OCI-LY1 (cell line): ENCODE data around the gene SLC4A8.

Experiments used
- H2AFZ ChIP-seq: fragments of 200-600 bp; sonication (generic), shearing (Covaris generic); 2 replicates; pipeline ENCODE4 v1.6.0; 2014; ENCODE audit warnings: antibody characterized with exemption, mild to moderate bottlenecking, low read length
- H3F3A ChIP-seq: fragments of 200-600 bp; sonication (generic), shearing (Covaris generic); 2 replicates; pipeline ENCODE4 v1.6.0; 2014; ENCODE audit warnings: mild to moderate bottlenecking, antibody characterized with exemption, low read length, moderate library complexity; ENCODE audit not compliant: insufficient read depth
- H3K27ac ChIP-seq: fragments of 200-600 bp; sonication (generic); 2 replicates; pipeline ENCODE4 v1.5.1; 2014; ENCODE audit warnings: low read length, mixed run types, mild to moderate bottlenecking, low read depth; ENCODE audit not compliant: poor library complexity, severe bottlenecking
- H3K27me3 ChIP-seq: fragments of 200-600 bp; sonication (generic); 2 replicates; pipeline ENCODE4 v1.6.0; 2014; ENCODE audit warnings: antibody characterized with exemption, mild to moderate bottlenecking, low read length, moderate library complexity; ENCODE audit not compliant: insufficient read depth
- H3K36me3 ChIP-seq: fragments of 200-600 bp; sonication (generic); 2 replicates; pipeline ENCODE4 v1.6.1; 2014; ENCODE audit warnings: mild to moderate bottlenecking, antibody characterized with exemption, low read length, moderate library complexity, mixed read lengths; ENCODE audit not compliant: insufficient read depth
- H3K4me1 ChIP-seq: fragments of 200-600 bp; sonication (generic); 2 replicates; pipeline ENCODE4 v1.5.1; 2014; ENCODE audit warnings: mild to moderate bottlenecking, low read length, moderate library complexity; ENCODE audit not compliant: insufficient read depth, severe bottlenecking
- H3K4me2 ChIP-seq: fragments of 200-600 bp; sonication (generic), shearing (Covaris generic); 2 replicates; pipeline ENCODE4 v1.6.1; 2014; ENCODE audit warnings: low read length
- H3K4me3 ChIP-seq: fragments of 200-600 bp; sonication (generic); 2 replicates; pipeline ENCODE4 v1.5.1; 2014; ENCODE audit warnings: low read length, low read depth, mild to moderate bottlenecking, mixed read lengths; ENCODE audit not compliant: poor library complexity, severe bottlenecking
- H3K79me2 ChIP-seq: fragments of 200-600 bp; shearing (Covaris generic); 2 replicates; pipeline ENCODE4 v1.6.1; 2016; ENCODE audit warnings: mixed run types, low read length, mixed read lengths; ENCODE audit not compliant: insufficient read depth
- H3K9ac ChIP-seq: fragments of 200-600 bp; sonication (generic), shearing (Covaris generic); 2 replicates; pipeline ENCODE4 v1.6.1; 2014; ENCODE audit warnings: mild to moderate bottlenecking, low read length, mixed read lengths
- H3K9me2 ChIP-seq: fragments of 200-600 bp; sonication (generic), shearing (Covaris generic); 2 replicates; pipeline ENCODE4 v1.6.1; 2014; ENCODE audit warnings: low read depth, mild to moderate bottlenecking, low read length, mixed read lengths
- H3K9me3 ChIP-seq: fragments of 200-600 bp; shearing (Covaris generic); 2 replicates; pipeline ENCODE4 v1.6.1; 2014; ENCODE audit warnings: low read length, mixed read lengths
- H4K20me1 ChIP-seq: fragments of 200-600 bp; sonication (generic), shearing (Covaris generic); 2 replicates; pipeline ENCODE4 v1.6.0; 2016; ENCODE audit warnings: mild to moderate bottlenecking, low read length; ENCODE audit not compliant: insufficient read depth
- EZH2 ChIP-seq: fragments of 200-600 bp; sonication (generic), shearing (Covaris generic); IDR thresholded peaks from 2 replicates; pipeline ENCODE4 v1.8.0; 2017; ENCODE audit warnings: borderline replicate concordance, mixed run types, mild to moderate bottlenecking, antibody characterized with exemption, low read length, moderate library complexity, mixed read lengths
- TF ChIP-seq, protein P1 (sequence below): fragments of 200-600 bp; sonication (generic), shearing (Covaris generic); IDR thresholded peaks from 2 replicates; pipeline ENCODE4 v1.5.1; 2017; ENCODE audit warnings: mild to moderate bottlenecking, antibody characterized with exemption, low read length, moderate library complexity, mixed read lengths

SLC4A8 gene

DNA sequence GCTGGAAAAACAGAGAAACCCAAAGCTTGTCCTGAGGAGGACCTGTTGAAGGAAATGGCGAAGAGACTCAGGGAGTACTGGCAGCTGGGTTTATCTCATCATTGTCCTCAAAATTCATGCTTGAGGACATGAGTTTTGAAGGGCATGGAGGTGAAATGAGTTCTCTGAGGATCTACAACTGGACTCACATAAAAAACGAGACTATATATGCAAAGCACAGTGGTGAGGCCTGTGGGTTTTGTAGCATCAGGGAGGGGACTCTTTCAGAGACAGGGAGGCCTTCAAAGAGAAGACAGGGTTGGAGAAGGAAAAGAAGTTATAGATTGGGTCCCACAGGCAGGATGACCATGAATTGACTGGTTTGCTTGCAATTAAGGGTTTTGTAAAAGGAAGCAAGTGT lies 95.1 kb downstream of the SLC4A8 start:
- H3K79me2 ChIP-seq, result no peaks in the 10 kb centered on the region
- no peak overlapping the region for H3K27ac ChIP-seq
- no peak overlapping the region for H3K4me2 ChIP-seq
- H3K9me2 ChIP-seq, result no peaks in the 10 kb centered on the region
- no peak for TF ChIP-seq EZH2
- TF ChIP-seq, protein P1, sequence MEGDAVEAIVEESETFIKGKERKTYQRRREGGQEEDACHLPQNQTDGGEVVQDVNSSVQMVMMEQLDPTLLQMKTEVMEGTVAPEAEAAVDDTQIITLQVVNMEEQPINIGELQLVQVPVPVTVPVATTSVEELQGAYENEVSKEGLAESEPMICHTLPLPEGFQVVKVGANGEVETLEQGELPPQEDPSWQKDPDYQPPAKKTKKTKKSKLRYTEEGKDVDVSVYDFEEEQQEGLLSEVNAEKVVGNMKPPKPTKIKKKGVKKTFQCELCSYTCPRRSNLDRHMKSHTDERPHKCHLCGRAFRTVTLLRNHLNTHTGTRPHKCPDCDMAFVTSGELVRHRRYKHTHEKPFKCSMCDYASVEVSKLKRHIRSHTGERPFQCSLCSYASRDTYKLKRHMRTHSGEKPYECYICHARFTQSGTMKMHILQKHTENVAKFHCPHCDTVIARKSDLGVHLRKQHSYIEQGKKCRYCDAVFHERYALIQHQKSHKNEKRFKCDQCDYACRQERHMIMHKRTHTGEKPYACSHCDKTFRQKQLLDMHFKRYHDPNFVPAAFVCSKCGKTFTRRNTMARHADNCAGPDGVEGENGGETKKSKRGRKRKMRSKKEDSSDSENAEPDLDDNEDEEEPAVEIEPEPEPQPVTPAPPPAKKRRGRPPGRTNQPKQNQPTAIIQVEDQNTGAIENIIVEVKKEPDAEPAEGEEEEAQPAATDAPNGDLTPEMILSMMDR, result no peak
- H3K4me3 ChIP-seq, result no peak overlapping the region
- no peak overlapping the region for H2AFZ ChIP-seq
- no peaks in the 10 kb centered on the region for H3F3A ChIP-seq
- no peak overlapping the region for H3K9ac ChIP-seq
- H3K27me3 ChIP-seq, result no peaks in the 10 kb centered on the region
- no peaks in the 10 kb centered on the region for H4K20me1 ChIP-seq
- no peaks in the 10 kb centered on the region for H3K9me3 ChIP-seq
- H3K36me3 ChIP-seq, result no peaks in the 10 kb centered on the region
- H3K4me1 ChIP-seq, result no peaks in the 10 kb centered on the region

DNA sequence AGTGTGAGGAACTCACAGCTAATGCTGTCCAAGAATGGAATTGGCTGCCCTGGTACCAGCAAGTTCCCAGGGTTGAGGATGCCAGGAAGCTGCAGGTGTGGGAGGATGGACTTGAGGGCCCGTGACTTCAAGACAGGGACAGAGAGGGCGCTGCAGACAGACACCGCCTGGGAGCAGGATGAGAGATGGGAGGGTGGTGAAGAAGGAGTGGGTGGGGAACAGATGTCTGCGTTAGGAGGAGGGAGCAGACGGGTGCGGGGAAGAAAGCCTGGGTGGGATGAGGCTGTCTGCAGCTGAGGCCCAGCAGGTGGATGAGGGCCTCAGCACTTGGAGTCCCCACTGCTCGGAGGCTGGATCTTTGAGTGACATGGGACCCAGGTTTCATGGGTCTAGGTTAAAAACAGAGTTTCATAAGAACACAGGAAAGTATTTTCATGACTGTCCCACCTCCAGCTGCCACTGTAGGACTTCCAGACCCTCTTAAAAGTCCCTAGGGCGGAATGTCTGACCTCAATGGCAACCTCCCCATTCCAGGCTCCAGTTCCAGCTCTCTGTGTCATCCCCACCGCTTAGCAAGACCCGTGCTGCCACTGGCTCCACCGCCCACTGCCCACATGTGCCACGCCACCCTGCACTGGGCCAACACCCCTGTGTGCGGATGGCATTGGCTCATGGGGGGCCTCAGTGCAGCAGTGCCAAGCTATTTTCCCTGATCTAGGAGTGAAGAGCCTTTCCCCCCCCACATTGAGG lies 96.1 kb downstream of the SLC4A8 start:
- Histone ChIP-seq H3K27ac (no peak overlapping the region), H4K20me1 (no peaks in the 10 kb centered on the region), H3K4me3 (no peak overlapping the region), H3K79me2 (no peaks in the 10 kb centered on the region), H3K9me2 (no peaks in the 10 kb centered on the region), H3F3A (no peaks in the 10 kb centered on the region), H2AFZ (no peak overlapping the region), H3K27me3 (no peaks in the 10 kb centered on the region), H3K9ac (no peak overlapping the region), H3K4me2 (no peak overlapping the region), H3K36me3 (no peaks in the 10 kb centered on the region), H3K9me3 (no peaks in the 10 kb centered on the region), H3K4me1 (no peaks in the 10 kb centered on the region)
- TF ChIP-seq EZH2, result no peak
- TF ChIP-seq, protein P1, result no peak

DNA sequence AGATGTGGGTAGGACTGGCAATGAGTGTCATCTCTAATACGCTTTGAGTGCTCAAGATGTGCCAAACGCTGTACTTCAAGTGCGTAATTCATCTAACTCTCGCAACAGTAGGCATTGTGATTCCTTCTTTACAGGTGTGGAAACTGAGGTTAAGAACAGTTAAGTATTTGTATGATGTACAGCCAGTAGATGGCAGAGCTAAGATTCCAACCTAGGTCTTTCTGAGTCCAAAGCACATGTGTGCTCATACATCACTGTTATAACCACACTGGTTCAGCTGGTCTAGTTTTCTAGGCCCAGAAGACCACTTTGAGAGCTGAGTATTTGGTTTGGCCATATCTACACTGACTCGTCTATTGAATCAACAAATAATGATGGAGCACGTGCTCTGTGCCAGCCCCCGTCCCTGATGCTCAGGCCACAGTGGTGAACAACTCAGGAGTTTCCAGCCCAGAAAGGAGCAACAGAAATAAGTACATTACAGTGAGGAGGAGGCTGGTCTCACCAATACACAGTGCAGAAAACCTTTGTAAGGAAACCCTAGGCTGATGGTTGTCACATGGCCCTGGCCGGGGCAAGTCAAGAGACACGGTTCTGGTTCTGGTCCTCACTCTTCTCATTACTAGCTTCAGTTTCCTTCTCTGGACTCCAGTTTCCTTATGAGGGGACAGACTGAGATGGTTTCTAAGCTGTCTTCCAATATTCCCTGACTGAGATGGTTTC lies 97.1 kb downstream of the SLC4A8 start:
- TF ChIP-seq EZH2, result no peak
- TF ChIP-seq, protein P1, result peak; percentile 39; the same call in 1 of the 2 replicates
- Histone ChIP-seq H3K27ac (no peak overlapping the region), H2AFZ (no peak overlapping the region), H3F3A (no peaks in the 10 kb centered on the region), H3K4me2 (no peak overlapping the region), H3K36me3 (no peaks in the 10 kb centered on the region), H3K9me3 (no peaks in the 10 kb centered on the region), H3K79me2 (no peaks in the 10 kb centered on the region), H4K20me1 (no peaks in the 10 kb centered on the region), H3K9me2 (no peaks in the 10 kb centered on the region), H3K4me3 (no peak overlapping the region), H3K9ac (no peak overlapping the region), H3K4me1 (no peaks in the 10 kb centered on the region), H3K27me3 (no peaks in the 10 kb centered on the region)
